HEK293 (cell line): ENCODE measurements around the gene PURB.

Experiments used
- ATF2 ChIP-seq: fragments of 450-650 bp; formaldehyde crosslinking; IDR thresholded peaks from 2 replicates; pipeline ENCODE4 v1.5.1; 2016; ENCODE audit warnings: missing biosample characterization, missing genetic modification characterization, low read depth
- KLF10 ChIP-seq: fragments of 450-650 bp; IDR thresholded peaks from 2 replicates; pipeline ENCODE4 v1.5.1; 2018; ENCODE audit warnings: missing biosample characterization, mild to moderate bottlenecking, missing genetic modification characterization
- KLF17 ChIP-seq: fragments of 450-650 bp; formaldehyde crosslinking; IDR thresholded peaks from 2 replicates; pipeline ENCODE4 v1.5.1; 2016; ENCODE audit warnings: missing biosample characterization, missing genetic modification characterization
- KLF8 ChIP-seq: fragments of 450-650 bp; formaldehyde crosslinking; IDR thresholded peaks from 2 replicates; pipeline ENCODE4 v1.5.1; 2016; ENCODE audit warnings: missing biosample characterization, missing genetic modification characterization
- PATZ1 ChIP-seq: fragments of 450-650 bp; formaldehyde crosslinking; IDR thresholded peaks from 2 replicates; pipeline ENCODE4 v1.5.1; 2016; ENCODE audit warnings: missing biosample characterization, missing genetic modification characterization
- PRDM1 ChIP-seq: fragments of 450-650 bp; formaldehyde crosslinking; IDR thresholded peaks from 2 replicates; pipeline ENCODE4; 2016; ENCODE audit warnings: missing biosample characterization, missing genetic modification characterization
- ZBTB17 ChIP-seq: fragments of 450-650 bp; formaldehyde crosslinking; IDR thresholded peaks from 2 replicates; pipeline ENCODE4 v1.5.1; 2016; ENCODE audit warnings: missing biosample characterization, missing genetic modification characterization
- ZNF18 ChIP-seq: fragments of 450-650 bp; formaldehyde crosslinking; IDR thresholded peaks from 2 replicates; pipeline ENCODE4 v1.5.1; 2016; ENCODE audit warnings: missing biosample characterization, missing genetic modification characterization
- ZNF214 ChIP-seq: fragments of 450-650 bp; formaldehyde crosslinking; IDR thresholded peaks from 2 replicates; pipeline ENCODE4 v1.5.1; 2017; ENCODE audit warnings: missing biosample characterization, mild to moderate bottlenecking, missing genetic modification characterization, borderline replicate concordance
- ZNF266 ChIP-seq: fragments of 450-650 bp; formaldehyde crosslinking; IDR thresholded peaks from 2 replicates; pipeline ENCODE4 v1.5.1; 2016; ENCODE audit warnings: missing biosample characterization, missing genetic modification characterization, low read depth
- ZNF280D ChIP-seq: fragments of 450-650 bp; formaldehyde crosslinking; IDR thresholded peaks from 2 replicates; pipeline ENCODE4 v1.5.1; 2016; ENCODE audit warnings: missing biosample characterization, missing genetic modification characterization
- ZNF335 ChIP-seq: fragments of 450-650 bp; formaldehyde crosslinking; conservative IDR thresholded peaks from 2 replicates; pipeline ENCODE4 v1.5.1; 2016; ENCODE audit warnings: missing biosample characterization, missing genetic modification characterization
- ZNF433 ChIP-seq: fragments of 450-650 bp; formaldehyde crosslinking; IDR thresholded peaks from 2 replicates; pipeline ENCODE4 v1.5.1; 2016; ENCODE audit warnings: missing biosample characterization, missing genetic modification characterization, low read depth
- ZNF558 ChIP-seq: fragments of 450-650 bp; formaldehyde crosslinking; IDR thresholded peaks from 2 replicates; pipeline ENCODE4 v1.5.1; 2016; ENCODE audit warnings: missing biosample characterization, missing genetic modification characterization
- ZNF610 ChIP-seq: fragments of 450-650 bp; formaldehyde crosslinking; IDR thresholded peaks from 2 replicates; pipeline ENCODE4 v1.5.1; 2016; ENCODE audit warnings: missing biosample characterization, missing genetic modification characterization, borderline replicate concordance
- ZNF629 ChIP-seq: fragments of 450-650 bp; formaldehyde crosslinking; IDR thresholded peaks from 2 replicates; pipeline ENCODE4 v1.5.1; 2017; ENCODE audit warnings: missing biosample characterization, missing genetic modification characterization

Gene PURB

GRCh38 chr7:44867073-44867995 is 18.0 kb downstream of the PURB start (continued):
- no peak for TF ChIP-seq ZNF18 (tag by site-specific recombination)
- 0 out of 2 replicates have a peak, but pooled peaks have one; percentile 28 for TF ChIP-seq PATZ1 (tag by site-specific recombination)
- peak; percentile 93 for TF ChIP-seq PRDM1
- no peak for TF ChIP-seq ZNF280D (tag by site-specific recombination)
- peak; percentile 15; the same call in 1 of the 2 replicates for TF ChIP-seq ZBTB17 (tag by site-specific recombination)
- 0 out of 2 replicates have a peak, but pooled peaks have one; percentile 21 for TF ChIP-seq KLF10 (tag by site-specific recombination)
- TF ChIP-seq ZNF629 (tag by site-specific recombination) = peak; percentile 90
- peak; percentile 71; the same call in 1 of the 2 replicates for TF ChIP-seq ZNF558 (tag by site-specific recombination)
- no peak for TF ChIP-seq ZNF266 (tag by site-specific recombination)
- no peak for TF ChIP-seq ZNF433 (tag by site-specific recombination)
- no peak for TF ChIP-seq ZNF214 (tag by site-specific recombination)
- peak; percentile 62; the same call in 1 of the 2 replicates for TF ChIP-seq ATF2
- TF ChIP-seq ZNF610 (tag by site-specific recombination) = no peak
- TF ChIP-seq KLF8 (tag by site-specific recombination) = peak; percentile 57
- peak; percentile 81 for TF ChIP-seq KLF17 (tag by site-specific recombination)
- TF ChIP-seq ZNF335 (tag by site-specific recombination) = peak; percentile 39
